DMS 273 treated with DMSO at 0.1 percent for 48 hours (cell line): ENCODE data around the gene RSKR.
"Not testable (repeated sequence)": the region's sequence is repeated elsewhere in the genome, so short reads cannot be mapped to it uniquely, and the experiment has no call there.

Experiments used
- DNase-seq: peaks from one replicate; lab custom pipeline; 2025; lab: John Stamatoyannopoulos, UW

RSKR gene

DNA sequence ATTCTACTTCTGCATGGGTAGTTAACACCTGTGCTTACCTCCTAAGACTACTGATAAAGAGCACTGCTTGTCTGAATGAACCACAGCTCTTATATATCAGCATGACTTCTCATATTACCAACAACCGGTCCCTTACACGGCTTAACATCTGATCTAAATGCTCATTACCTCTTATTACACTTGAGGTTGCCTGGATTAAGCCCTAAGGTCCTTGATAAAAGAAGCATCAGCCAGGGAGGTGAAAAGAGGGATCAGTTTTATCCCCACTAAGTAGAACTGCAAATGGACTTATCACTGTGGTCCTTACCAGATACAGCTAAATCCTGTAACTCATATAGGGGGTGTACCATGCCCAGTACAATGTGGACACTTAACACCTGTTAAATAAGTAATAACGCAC, 8.2 kb upstream of the RSKR start:
- no peak for DNase-seq

GRCh38 chr17:28620010-28620409, 6.0 kb upstream of the RSKR start:
- no peak for DNase-seq

- DNase-seq = no peak
These were observed 4.5 kb upstream of the RSKR start for GRCh38 chr17:28618464-28618863.

GRCh38 chr17:28616281-28616680, 2.3 kb upstream of the RSKR start:
- no peak for DNase-seq

GRCh38 chr17:28615260-28615940, 1.4 kb upstream of the RSKR start:
- DNase-seq = no peak

DNA sequence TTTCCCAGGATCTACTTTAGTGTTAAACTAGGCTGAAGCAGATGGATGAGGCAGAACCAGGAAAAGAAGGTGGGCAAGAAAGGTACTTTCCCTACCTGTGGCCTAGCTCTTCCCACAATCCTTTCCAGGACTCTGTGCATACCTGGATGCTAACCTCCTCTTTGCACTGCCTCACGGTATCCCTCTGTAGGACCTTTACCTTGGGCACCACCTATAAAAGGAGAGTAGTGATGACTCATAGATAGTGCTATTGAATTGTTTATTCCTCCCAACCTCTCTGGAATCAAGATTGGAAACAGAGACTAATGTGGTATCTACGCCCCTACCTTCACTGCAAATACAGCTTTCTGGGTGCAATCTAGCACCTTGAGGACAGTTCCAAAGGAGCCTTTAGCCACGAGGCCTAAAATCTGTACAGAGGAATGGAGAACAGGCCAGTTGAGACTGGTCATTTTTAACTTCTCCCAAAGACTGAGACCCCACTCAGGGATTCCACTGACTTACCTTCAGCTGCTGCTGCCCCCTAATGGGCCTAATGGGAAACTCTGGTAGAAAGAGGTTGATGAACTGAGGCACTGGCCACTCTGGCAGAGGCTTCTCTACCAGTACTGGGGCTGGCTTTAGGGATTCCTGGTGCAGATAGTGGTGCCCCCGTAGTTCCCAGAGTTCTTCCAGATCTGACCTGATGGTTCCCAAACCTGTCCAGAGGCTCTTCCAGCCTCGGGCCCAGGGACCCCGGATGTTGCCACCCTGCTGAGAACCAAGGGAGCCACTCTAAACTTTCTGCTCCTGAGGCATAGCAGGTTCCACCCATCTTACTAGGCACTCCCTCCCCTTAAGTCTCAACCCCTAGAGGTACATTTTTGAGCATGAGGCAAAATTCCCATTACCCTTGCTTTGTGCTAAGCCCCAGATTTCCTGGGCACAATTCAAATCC, 781 bp downstream of the RSKR start:
- no peak for DNase-seq

- DNase-seq = no peak
These were observed 1.5 kb downstream of the RSKR start for GRCh38 chr17:28612531-28612930.

DNA sequence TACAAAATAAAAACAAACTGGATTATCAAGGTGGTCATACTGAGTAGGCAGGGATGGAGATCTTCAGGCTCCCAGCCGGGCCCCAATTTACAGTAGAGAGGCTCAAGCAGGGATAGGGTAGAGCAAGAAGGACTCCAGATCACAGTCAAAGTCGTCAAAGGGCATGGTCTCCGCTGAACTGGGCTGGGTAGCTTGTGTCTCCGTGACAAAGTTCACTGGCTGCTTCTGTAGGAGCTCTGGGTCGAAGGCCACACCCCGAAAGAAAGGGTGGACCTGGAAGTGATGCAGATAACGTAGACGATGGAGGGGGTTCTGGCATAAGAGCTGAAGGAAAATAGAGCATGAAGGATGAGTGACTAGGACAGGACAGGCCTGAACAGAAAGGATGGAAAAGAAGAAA, 3.6 kb downstream of the RSKR start:
- no peak for DNase-seq

GRCh38 chr17:28604031-28604430, 10.0 kb downstream of the RSKR start:
- DNase-seq = not testable (repeated sequence)

DNA sequence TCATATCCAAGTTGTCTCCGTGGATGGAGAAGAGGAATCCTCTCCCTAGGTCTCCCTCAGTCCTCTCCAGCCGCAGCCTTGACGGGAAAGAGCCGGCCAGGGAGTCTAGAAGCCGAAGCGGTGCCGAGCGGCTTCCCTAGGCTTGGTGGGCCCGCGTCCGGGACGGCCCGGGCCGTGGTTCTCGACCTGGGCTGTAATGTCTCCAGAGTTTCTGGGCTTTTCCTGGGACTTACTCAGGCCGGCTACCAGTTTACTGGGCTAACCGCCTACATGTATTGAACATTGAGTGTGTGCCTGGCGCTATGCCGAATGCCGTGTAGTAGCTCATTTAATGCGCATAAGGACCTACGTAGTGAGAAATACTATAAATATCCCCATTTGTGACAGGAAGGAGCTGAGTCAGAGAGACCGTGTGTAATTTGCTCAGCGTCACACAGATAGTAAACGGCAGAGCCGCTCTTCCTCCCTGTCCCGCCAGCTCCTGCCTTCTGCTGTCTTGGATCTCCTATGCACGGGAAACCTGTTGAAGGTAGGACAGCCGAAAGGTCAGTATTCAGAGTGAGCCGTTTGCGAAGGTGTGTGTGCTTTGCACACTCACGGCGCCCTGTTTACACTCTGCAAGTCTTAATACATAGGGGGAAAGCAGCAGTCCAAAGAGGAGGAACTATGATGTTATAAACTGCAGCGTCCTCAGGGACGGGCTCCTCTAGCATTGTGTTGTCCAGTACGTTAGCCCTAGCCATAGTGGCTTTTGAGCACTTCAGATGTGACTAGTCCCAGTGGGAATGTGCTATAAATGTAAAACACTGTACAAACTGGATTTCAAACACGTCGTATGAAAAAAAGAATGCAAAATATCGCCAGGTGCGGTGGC, 14.4 kb downstream of the RSKR start:
- DNase-seq = peak; percentile 57

GRCh38 chr17:28598799-28599310, 15.1 kb downstream of the RSKR start, which contains the start of gene SPAG5:
SPAG5 (minus strand) TSS chr17:28599025; CDS start chr17:28598946, 79 bp downstream.
- DNase-seq = peak; percentile 83

- DNase-seq = no peak
These were observed 15.6 kb downstream of the RSKR start for GRCh38 chr17:28598389-28598788.

DNA sequence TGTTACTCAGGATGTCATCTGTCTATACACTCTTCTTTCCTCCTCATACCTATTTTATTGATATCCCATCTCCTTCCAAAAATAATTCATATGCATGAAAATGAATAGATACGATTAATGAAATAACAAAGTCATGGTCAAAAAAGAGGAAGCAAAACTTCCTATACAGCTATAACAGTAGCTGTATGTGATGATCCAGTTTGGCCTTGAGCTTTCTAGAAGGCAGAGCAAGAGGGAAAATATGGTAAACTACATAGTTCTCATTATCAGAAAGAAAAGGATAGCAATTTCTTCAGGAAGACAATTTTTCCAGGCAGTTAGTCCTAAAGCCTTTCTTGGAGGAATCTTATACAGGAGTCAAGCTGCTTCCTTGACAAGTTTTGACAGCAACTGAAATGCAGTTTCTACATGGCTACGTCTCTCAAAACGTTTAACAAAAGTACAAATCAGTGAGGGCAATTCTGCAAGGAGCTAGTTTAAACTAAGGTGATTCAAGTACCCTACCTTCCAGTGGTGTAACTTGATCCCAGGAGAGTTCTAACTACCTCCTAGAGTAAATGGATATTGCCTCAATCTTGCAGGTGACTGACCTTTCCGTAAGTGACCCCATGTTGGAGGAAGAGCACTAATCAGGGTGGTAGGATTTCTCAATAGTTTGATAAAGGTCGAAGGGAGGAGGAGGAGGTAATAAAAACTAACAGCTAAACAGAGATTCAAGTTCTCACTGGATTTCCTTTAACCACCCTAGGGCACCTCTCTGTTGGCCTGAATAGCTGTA, 16.2 kb downstream of the RSKR start:
- no peak for DNase-seq

GRCh38 chr17:28592260-28592659, 21.7 kb downstream of the RSKR start:
- DNase-seq = no peak

DNA sequence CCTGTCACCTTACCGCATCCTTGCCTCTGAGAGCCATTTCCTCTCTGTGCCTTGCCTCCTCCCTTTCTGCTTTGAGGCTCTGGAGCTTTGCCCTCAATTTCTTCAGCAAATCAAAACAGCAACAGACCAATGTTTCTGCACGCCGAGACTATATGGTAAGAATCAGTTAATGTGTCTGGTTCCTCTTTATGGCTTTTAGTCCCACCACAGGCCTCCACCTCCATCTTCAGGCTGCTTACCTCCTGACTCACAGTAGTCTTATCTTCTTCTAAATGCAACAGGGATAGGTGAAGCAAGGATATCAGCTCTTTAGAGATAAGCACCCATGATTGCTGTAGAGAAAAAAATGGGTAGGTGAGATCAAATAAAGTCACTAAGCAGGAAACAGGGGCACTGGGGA, 28.1 kb downstream of the RSKR start:
- no peak for DNase-seq

- DNase-seq = no peak
These were observed 29.6 kb downstream of the RSKR start for GRCh38 chr17:28584434-28584833.

GRCh38 chr17:28582513-28582912, 31.5 kb downstream of the RSKR start:
- DNase-seq = no peak

- no peak for DNase-seq
These were observed 33.0 kb downstream of the RSKR start for GRCh38 chr17:28580959-28581358.

DNA sequence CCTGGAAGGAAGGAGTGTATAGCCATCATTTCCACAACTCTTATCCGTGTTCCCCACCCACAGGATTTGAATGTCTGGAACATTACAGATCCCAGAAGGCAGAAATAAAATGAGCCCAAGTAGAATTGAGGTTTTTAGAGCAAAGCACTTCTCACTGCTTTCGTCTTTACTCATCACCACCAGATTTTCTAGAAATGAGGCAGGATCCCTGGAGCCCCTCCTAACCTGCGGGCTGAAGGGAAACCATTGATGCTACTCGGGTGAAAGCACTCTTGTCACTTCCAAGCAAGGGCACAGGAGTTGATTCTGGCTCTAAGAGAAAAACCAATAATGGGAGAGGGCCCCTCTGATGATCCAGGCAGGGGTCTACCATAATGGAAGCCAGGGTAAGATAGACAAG, 34.5 kb downstream of the RSKR start:
- DNase-seq = no peak

GRCh38 chr17:28578246-28579195, 35.5 kb downstream of the RSKR start:
- DNase-seq = no peak
